H9 (cell line): ENCODE data around the gene LIMA1. TPM values are rescaled to one million over a fixed set of nuclear protein-coding genes. Genes with fewer than 3 reads are reported as not detected.
A peak's percentile ranks its signal among the peaks of the same experiment; 100 is the strongest.

ENCODE experiments used
- DNase-seq: peaks from one replicate; pipeline ENCODE4 v3.0.0-alpha.2; 2017
- H2AFZ ChIP-seq: one replicate; pipeline ENCODE4 v1.6.1; 2013; ENCODE audit warnings: mild to moderate bottlenecking, low read length, control low read depth, moderate library complexity
- H2AK5ac ChIP-seq: 2 replicates; pipeline ENCODE4 v1.6.1; 2013; ENCODE audit warnings: low read length, control low read depth, mixed read lengths; ENCODE audit not compliant: insufficient read length
- H2BK120ac ChIP-seq: one replicate; pipeline ENCODE4 v1.6.1; 2013; ENCODE audit warnings: low read depth, mild to moderate bottlenecking, low read length, control low read depth, inconsistent platforms; ENCODE audit not compliant: poor library complexity, severe bottlenecking
- H2BK12ac ChIP-seq: 2 replicates; pipeline ENCODE4 v1.6.1; 2013; ENCODE audit warnings: low read length, control low read depth, mixed read lengths, low read depth; ENCODE audit not compliant: insufficient read length
- H2BK15ac ChIP-seq: 2 replicates; pipeline ENCODE4 v1.6.1; 2013; ENCODE audit warnings: low read depth, low read length, control low read depth
- H2BK20ac ChIP-seq: one replicate; pipeline ENCODE4 v1.6.1; 2013; ENCODE audit warnings: low read depth, mild to moderate bottlenecking, low read length, control low read depth, inconsistent platforms; ENCODE audit not compliant: poor library complexity, severe bottlenecking
- H2BK5ac ChIP-seq: 2 replicates; pipeline ENCODE4 v1.6.1; 2013; ENCODE audit warnings: low read length, control low read depth, mixed read lengths; ENCODE audit not compliant: insufficient read length
- H3K14ac ChIP-seq: 2 replicates; pipeline ENCODE4 v1.6.1; 2013; ENCODE audit warnings: low read length, control low read depth; ENCODE audit not compliant: insufficient read depth
- H3K18ac ChIP-seq: 2 replicates; pipeline ENCODE4 v1.6.1; 2013; ENCODE audit warnings: low read depth, mild to moderate bottlenecking, mixed read lengths, low read length, control low read depth; ENCODE audit not compliant: insufficient read length
- H3K23ac ChIP-seq: 2 replicates; pipeline ENCODE4 v1.6.1; 2013; ENCODE audit warnings: low read length, control low read depth, mixed read lengths, low read depth; ENCODE audit not compliant: insufficient read length
- H3K23me2 ChIP-seq: 2 replicates; pipeline ENCODE4 v1.6.1; 2013; ENCODE audit warnings: low read depth, mild to moderate bottlenecking, mixed read lengths, low read length, control low read depth; ENCODE audit not compliant: insufficient read length, poor library complexity, severe bottlenecking
- H3K27ac ChIP-seq: 2 replicates; pipeline ENCODE4 v1.5.1; 2013; ENCODE audit warnings: low read length, control low read depth, mixed read lengths, low read depth; ENCODE audit not compliant: insufficient read length
- H3K27me3 ChIP-seq: 2 replicates; pipeline ENCODE4 v1.6.1; 2013; ENCODE audit warnings: low read length, control low read depth, inconsistent platforms; ENCODE audit not compliant: insufficient read depth
- H3K4ac ChIP-seq: 2 replicates; pipeline ENCODE4 v1.6.1; 2013; ENCODE audit warnings: low read depth, mild to moderate bottlenecking, control low read depth, inconsistent platforms, low read length, moderate library complexity
- H3K4me1 ChIP-seq: 2 replicates; pipeline ENCODE4 v1.6.1; 2013; ENCODE audit warnings: low read length, control low read depth, inconsistent platforms; ENCODE audit not compliant: insufficient read depth
- H3K4me2 ChIP-seq: 2 replicates; pipeline ENCODE4 v1.6.1; 2013; ENCODE audit warnings: low read length, control low read depth, mixed read lengths; ENCODE audit not compliant: insufficient read length, insufficient read depth
- H3K56ac ChIP-seq: 2 replicates; pipeline ENCODE4 v1.6.1; 2013; ENCODE audit warnings: low read depth, mild to moderate bottlenecking, mixed read lengths, low read length, control low read depth; ENCODE audit not compliant: insufficient read length
- H3K79me1 ChIP-seq: 2 replicates; pipeline ENCODE4 v1.6.1; 2013; ENCODE audit warnings: low read depth, mild to moderate bottlenecking, moderate library complexity, low read length, control low read depth, inconsistent platforms; ENCODE audit not compliant: insufficient read depth, poor library complexity, severe bottlenecking
- H3K79me2 ChIP-seq: 2 replicates; pipeline ENCODE4 v1.6.1; 2013; ENCODE audit warnings: low read length, control low read depth, inconsistent platforms; ENCODE audit not compliant: insufficient read depth
- H3K9ac ChIP-seq: 2 replicates; pipeline ENCODE4 v1.6.1; 2013; ENCODE audit warnings: low read length, control low read depth, mixed read lengths; ENCODE audit not compliant: insufficient read length; ENCODE audit errors: extremely low read depth
- H3K9me3 ChIP-seq: one replicate; pipeline ENCODE4 v1.6.1; 2013; ENCODE audit warnings: low read depth, low read length, inconsistent platforms; ENCODE audit not compliant: control insufficient read depth
- H3T11ph ChIP-seq: one replicate; pipeline ENCODE4 v1.6.1; 2013; ENCODE audit warnings: mild to moderate bottlenecking, low read length, control low read depth, inconsistent platforms
- H4K20me1 ChIP-seq: one replicate; pipeline ENCODE4 v1.6.1; 2013; ENCODE audit not compliant: control insufficient read depth, insufficient read length, insufficient read depth
- H4K5ac ChIP-seq: 2 replicates; pipeline ENCODE4 v1.6.1; 2013; ENCODE audit warnings: low read depth, mild to moderate bottlenecking, mixed read lengths, low read length, control low read depth; ENCODE audit not compliant: insufficient read length
- H4K8ac ChIP-seq: replicated peaks from 2 replicates; pipeline ENCODE4 v1.6.1; 2013; ENCODE audit warnings: low read length, control low read depth, mixed read lengths, low read depth; ENCODE audit not compliant: insufficient read length
- H4K91ac ChIP-seq: 2 replicates; pipeline ENCODE4 v1.6.1; 2013; ENCODE audit warnings: low read depth, mild to moderate bottlenecking, moderate library complexity, mixed read lengths, low read length, control low read depth; ENCODE audit not compliant: insufficient read length
- H3K27ac Mint-ChIP-seq, 3 experiments: 2 replicates in 2 of 3; 3 replicates in 1 of 3; pipeline ENCODE4 v1.8.0; 2020 to 2021; ENCODE audit warnings: mixed read lengths in 3 of 3, mild to moderate bottlenecking in 1 of 3, moderate library complexity in 1 of 3
- H3K27me3 Mint-ChIP-seq: 2 replicates; pipeline ENCODE4 v1.8.0; 2021; ENCODE audit warnings: low read depth, mild to moderate bottlenecking, moderate library complexity, mixed read lengths
- H3K36me3 Mint-ChIP-seq, 3 experiments: 2 replicates in 2 of 3; 3 replicates in 1 of 3; pipeline ENCODE4 v1.8.0; 2020 to 2021; ENCODE audit warnings: low read depth in 3 of 3, mixed read lengths in 3 of 3; ENCODE audit not compliant: insufficient read depth in 1 of 3
- H3K4me1 Mint-ChIP-seq, 2 experiments: 2 replicates each; pipeline ENCODE4 v1.8.0; 2020; ENCODE audit warnings: mixed read lengths in 2 of 2
- H3K4me3 Mint-ChIP-seq, 2 experiments: 2 replicates in 1 of 2; 3 replicates in 1 of 2; pipeline ENCODE4 v1.8.0; 2020 to 2021; ENCODE audit warnings: mild to moderate bottlenecking in 2 of 2, mixed read lengths in 2 of 2, moderate library complexity in 1 of 2
- H3K9me3 Mint-ChIP-seq, 2 experiments: 2 replicates in 1 of 2; 3 replicates in 1 of 2; pipeline ENCODE4 v1.8.0; 2020; ENCODE audit warnings: mild to moderate bottlenecking in 2 of 2, mixed read lengths in 2 of 2, moderate library complexity in 1 of 2
- whole genome bisulfite sequencing: extraction: QIAGEN DNeasy Blood & Tissue Kit; methylation state at CpG from one replicate; pipeline ENCODE4 v1.1.7; 2013; ENCODE audit warnings: missing lambda C conversion rate, low lambda C conversion rate, mixed read lengths; ENCODE audit not compliant: insufficient read length; ENCODE audit errors: extremely low coverage; 5-methylcytosine and 5-hydroxymethylcytosine counted together
- total RNA-seq: library from RNA; stranded (reverse); gene quantifications from 2 replicates; pipeline ENCODE4 v1.2.1, GENCODE V29; 2021
- TF ChIP-seq, protein P1 (sequence below): fragments of 200-600 bp; sonication (generic); conservative IDR thresholded peaks from 3 replicates; pipeline ENCODE4 v1.8.0; 2021; ENCODE audit warnings: antibody characterized with exemption, mild to moderate bottlenecking

Gene LIMA1
- total RNA-seq, 1 experiment from 2014 or later = 40.8 TPM

DNA sequence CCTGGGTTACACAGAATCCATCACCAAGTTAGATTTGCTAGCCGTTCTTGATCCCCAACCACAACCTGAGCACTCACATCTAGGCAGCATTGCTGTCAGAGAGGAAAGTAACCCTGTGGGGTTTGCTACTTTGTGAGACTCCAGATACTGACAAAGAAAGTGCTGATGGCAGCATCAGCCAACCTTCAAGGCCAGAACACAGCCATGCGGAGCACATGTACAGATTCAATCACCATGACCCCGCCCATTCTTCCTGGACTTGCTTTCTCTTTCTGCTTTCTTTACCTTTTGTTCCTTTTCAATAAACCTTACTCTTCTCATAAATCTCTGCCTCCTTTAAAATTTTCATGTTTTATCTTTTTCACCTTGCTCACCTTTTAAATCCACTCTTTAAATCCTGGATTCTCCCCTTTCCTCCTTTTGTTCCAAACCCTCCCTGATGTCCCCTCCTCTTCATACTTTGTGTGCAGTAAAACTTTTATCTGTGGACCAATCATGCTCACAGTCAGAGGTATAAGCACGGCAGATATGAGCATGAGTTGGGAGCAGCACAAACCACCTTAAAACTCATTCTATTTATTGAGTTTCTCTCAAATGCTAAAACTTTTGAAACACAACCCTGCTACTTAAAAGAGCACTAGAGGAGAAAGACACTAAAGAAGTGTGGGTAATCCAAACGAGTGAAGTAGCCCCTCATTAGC is 94.3 kb downstream of the LIMA1 start:
- no peak overlapping the region for H3K9ac ChIP-seq
- H3K14ac ChIP-seq = no peak overlapping the region
- H4K5ac ChIP-seq = no peak overlapping the region
- 0 out of 2 replicates have a peak, but pooled peaks cover 2% of the 10 kb centered on the region for H3K79me2 ChIP-seq
- no peak for DNase-seq
- H3K4ac ChIP-seq = no peak overlapping the region
- no peaks in the 10 kb centered on the region for H3K4me1 ChIP-seq
- H2AFZ ChIP-seq = no peak overlapping the region
- H3K23me2 ChIP-seq = no peaks in the 10 kb centered on the region
- Mint-ChIP-seq H3K4me3 (no peak overlapping the region), H3K4me1 (peaks cover 8 to 14% of the 10 kb centered on the region in 2 experiments), H3K27me3 (no peaks in the 10 kb centered on the region), H3K9me3 (no peaks in the 10 kb centered on the region), H3K36me3 (peaks cover 6 to 39% (median 7%) of the 10 kb centered on the region in 3 experiments; a peak in 6 of 7 replicates), H3K27ac (peak overlapping the region; percentile 6 to 89 (median 57); a peak in 3 of 7 replicates)
- H3K23ac ChIP-seq = no peak overlapping the region
- no peak overlapping the region for H2BK15ac ChIP-seq
- no peak overlapping the region for H2BK12ac ChIP-seq
- no peaks in the 10 kb centered on the region for H3K9me3 ChIP-seq
- no peak overlapping the region for H2AK5ac ChIP-seq
- H3K18ac ChIP-seq = no peak overlapping the region
- WGBS = no CpG with 5 or more reads among the region's 5 CpGs
- no peaks in the 10 kb centered on the region for H3K79me1 ChIP-seq
- H4K20me1 ChIP-seq = peaks cover 2% of the 10 kb centered on the region
- H2BK120ac ChIP-seq = no peak overlapping the region
- H3K4me2 ChIP-seq = no peak overlapping the region
- H2BK20ac ChIP-seq = no peak overlapping the region
- no peak overlapping the region for H3K56ac ChIP-seq
- TF ChIP-seq, protein P1, sequence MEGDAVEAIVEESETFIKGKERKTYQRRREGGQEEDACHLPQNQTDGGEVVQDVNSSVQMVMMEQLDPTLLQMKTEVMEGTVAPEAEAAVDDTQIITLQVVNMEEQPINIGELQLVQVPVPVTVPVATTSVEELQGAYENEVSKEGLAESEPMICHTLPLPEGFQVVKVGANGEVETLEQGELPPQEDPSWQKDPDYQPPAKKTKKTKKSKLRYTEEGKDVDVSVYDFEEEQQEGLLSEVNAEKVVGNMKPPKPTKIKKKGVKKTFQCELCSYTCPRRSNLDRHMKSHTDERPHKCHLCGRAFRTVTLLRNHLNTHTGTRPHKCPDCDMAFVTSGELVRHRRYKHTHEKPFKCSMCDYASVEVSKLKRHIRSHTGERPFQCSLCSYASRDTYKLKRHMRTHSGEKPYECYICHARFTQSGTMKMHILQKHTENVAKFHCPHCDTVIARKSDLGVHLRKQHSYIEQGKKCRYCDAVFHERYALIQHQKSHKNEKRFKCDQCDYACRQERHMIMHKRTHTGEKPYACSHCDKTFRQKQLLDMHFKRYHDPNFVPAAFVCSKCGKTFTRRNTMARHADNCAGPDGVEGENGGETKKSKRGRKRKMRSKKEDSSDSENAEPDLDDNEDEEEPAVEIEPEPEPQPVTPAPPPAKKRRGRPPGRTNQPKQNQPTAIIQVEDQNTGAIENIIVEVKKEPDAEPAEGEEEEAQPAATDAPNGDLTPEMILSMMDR = no peak
- H4K8ac ChIP-seq = no peak overlapping the region
- no peaks in the 10 kb centered on the region for H3K27me3 ChIP-seq
- H2BK5ac ChIP-seq = no peak overlapping the region
- H3T11ph ChIP-seq = no peak overlapping the region
- H3K27ac ChIP-seq = no peak overlapping the region
- no peak overlapping the region for H4K91ac ChIP-seq
